Measurements from ENCODE around the gene MTCH2.
"Not testable (repeated sequence)": the region's sequence is repeated elsewhere in the genome, so short reads cannot be mapped to it uniquely, and the experiment has no call there.

The MTCH2 gene

DNA sequence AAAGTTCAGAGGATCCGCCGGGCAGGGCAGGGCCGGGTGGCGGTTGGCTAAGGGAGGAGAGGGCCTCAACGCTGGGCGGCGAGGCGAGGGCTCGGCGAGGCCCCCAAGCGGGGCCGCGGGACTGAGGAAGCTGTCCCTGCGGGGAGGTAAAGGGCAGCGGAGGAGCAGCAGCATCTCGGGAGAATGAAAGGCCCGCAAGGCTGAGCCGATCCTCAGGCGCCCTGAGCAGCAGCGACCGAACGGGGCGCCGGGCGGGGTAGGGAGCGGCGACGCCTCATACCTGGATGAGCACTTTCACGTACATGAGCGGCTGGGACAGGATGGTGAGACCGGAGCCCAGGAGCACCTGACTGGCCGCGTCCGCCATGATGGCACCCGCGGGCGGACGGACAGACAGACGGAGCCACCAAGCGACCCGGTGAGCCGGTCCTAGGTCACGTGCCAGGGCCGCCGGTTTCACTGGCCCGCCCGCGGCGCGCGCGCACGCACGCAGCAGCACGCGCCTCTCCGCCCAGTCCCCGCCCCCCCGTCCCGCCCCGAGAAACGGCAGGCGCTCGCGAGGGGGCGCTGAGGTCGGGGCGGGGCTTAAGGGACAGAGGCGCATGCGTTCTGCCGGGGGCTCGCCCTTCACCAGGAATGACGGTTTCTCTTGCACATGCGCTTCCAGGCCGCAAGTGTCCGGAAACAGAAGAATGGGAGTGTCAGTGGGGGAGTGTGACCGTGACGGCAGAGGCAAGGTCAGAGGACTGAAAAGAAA is at the start of gene MTCH2:
TSS of gene MTCH2 (minus strand) at position 461 of the 757 bp plus-strand sequence. CDS start at position 367, 94 bp downstream.
- TF ChIP-seq, protein P1, sequence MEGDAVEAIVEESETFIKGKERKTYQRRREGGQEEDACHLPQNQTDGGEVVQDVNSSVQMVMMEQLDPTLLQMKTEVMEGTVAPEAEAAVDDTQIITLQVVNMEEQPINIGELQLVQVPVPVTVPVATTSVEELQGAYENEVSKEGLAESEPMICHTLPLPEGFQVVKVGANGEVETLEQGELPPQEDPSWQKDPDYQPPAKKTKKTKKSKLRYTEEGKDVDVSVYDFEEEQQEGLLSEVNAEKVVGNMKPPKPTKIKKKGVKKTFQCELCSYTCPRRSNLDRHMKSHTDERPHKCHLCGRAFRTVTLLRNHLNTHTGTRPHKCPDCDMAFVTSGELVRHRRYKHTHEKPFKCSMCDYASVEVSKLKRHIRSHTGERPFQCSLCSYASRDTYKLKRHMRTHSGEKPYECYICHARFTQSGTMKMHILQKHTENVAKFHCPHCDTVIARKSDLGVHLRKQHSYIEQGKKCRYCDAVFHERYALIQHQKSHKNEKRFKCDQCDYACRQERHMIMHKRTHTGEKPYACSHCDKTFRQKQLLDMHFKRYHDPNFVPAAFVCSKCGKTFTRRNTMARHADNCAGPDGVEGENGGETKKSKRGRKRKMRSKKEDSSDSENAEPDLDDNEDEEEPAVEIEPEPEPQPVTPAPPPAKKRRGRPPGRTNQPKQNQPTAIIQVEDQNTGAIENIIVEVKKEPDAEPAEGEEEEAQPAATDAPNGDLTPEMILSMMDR (IDR thresholded peaks at IDR 0.05; ENCODE audit: extremely low read depth, insufficient read depth, missing control alignments): peak; percentile 19
- in situ Hi-C loops (cut with MboI; ENCODE audit: low pct_unique_long_range_greater_than_20kb, low sequenced_read_pairs, unreplicated experiment): no loop called here
- peak; percentile 96 for DNase-seq (ENCODE audit: low spot score)

DNA sequence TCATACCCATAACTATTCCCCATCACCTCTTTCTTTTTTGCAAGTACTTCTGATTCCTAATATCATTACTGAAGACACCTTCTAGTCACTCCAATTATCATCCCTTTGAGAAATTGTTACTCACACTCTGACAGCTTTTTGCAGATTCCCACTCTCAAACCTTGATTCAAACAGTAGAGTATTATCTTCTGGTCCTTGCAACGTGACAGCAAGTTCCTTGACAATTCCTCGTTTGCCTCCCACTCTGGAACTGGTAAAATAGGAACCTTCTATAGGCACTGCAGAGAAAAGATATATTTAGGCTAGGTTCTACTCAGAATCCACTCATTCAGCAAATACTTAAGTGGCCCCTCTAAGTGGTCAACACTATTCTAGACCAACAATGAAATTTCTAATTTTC is 49.6 kb upstream of the MTCH2 start:
- in situ Hi-C loops (cut with MboI; ENCODE audit: low pct_unique_long_range_greater_than_20kb, low sequenced_read_pairs, unreplicated experiment): no loop called here
- TF ChIP-seq, protein P1 (IDR thresholded peaks at IDR 0.05; ENCODE audit: extremely low read depth, insufficient read depth, missing control alignments): no peak
- no peak for DNase-seq (ENCODE audit: low spot score)

DNA sequence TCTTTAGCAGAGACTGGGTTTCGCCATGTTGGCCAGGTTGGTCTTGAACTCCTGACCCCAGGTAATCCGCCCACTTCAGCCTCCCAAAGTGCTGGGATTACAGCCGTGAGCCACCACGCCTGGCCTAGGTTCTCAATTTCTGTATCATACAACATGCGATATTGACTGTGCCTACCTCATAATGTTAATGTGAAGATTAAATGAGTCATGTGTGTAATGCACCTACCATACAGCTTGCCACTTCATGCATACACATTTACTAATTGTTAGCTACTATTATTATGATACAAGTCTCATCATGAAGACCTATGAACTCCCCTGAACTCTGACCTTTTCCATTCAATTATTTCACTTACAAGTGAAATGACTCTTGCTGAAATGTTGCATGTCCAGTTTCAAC is 47.1 kb upstream of the MTCH2 start:
- TF ChIP-seq, protein P1 (IDR thresholded peaks at IDR 0.05; ENCODE audit: extremely low read depth, insufficient read depth, missing control alignments): no peak
- in situ Hi-C loops (cut with MboI; ENCODE audit: low pct_unique_long_range_greater_than_20kb, low sequenced_read_pairs, unreplicated experiment): no loop called here
- no peak for DNase-seq (ENCODE audit: low spot score)

DNA sequence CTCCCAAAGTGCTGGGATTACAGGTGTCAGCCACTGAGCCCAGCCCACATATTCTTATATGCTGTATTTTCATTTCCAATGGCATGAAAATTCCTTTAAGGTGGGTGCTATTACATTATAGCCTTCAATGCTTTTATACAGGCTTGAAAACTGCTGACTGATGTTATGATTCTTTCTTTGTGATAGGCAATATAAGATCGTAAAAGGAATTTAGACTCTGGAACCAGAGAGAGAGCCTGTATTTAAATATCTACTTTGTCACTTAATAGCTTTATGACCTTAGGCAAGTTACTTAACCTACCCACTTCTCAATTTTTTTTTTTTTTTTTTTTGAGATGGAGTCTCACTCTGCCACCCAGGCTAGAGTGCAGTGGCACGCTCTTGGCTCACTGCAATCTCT is 46.6 kb upstream of the MTCH2 start:
- no peak for DNase-seq (ENCODE audit: low spot score)
- TF ChIP-seq, protein P1 (IDR thresholded peaks at IDR 0.05; ENCODE audit: extremely low read depth, insufficient read depth, missing control alignments): no peak
- in situ Hi-C loops (cut with MboI; ENCODE audit: low pct_unique_long_range_greater_than_20kb, low sequenced_read_pairs, unreplicated experiment): no loop called here

DNA sequence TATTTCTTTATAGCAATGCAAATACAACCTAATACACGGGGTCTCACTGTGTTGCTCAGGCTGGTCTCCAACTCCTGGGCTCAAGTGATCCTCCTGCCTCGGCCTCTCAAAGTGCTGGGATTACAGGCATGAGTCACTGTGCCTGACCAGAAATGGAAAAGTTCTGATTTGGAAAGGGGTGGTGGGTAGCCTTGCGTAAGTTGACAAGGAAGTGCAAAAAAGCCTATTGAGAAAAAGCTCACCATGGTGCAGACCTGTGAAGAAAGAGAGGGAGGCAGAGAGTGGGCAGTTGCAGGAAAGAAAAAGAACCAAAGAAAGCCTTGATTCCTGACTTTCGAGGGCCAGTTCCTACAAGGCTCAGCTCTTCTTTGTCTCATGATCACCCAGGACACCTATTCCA is 45.8 kb upstream of the MTCH2 start:
- in situ Hi-C loops (cut with MboI; ENCODE audit: low pct_unique_long_range_greater_than_20kb, low sequenced_read_pairs, unreplicated experiment): no loop called here
- TF ChIP-seq, protein P1 (IDR thresholded peaks at IDR 0.05; ENCODE audit: extremely low read depth, insufficient read depth, missing control alignments): no peak
- DNase-seq (ENCODE audit: low spot score): no peak

DNA sequence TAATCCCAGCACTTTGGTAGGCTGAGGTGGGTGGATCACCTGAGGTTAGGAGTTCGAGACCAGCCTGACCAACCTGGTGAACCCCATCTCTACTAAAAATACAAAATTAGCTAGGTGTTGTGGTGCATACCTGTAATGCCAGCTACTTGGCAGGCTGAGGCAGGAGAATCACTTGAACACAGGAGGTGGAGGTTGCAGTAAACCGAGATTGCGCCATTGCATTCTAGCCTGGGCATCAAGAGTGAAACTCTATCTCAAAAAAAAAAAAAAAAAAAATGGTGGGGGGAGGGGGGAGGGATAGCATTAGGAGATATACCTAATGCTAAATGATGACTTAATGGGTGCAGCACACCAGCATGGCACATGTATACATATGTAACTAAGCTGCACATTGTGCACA is 44.3 kb upstream of the MTCH2 start:
- DNase-seq (ENCODE audit: low spot score); in situ Hi-C loops (cut with MboI; ENCODE audit: low pct_unique_long_range_greater_than_20kb, low sequenced_read_pairs, unreplicated experiment): not testable (repeated sequence)

DNA sequence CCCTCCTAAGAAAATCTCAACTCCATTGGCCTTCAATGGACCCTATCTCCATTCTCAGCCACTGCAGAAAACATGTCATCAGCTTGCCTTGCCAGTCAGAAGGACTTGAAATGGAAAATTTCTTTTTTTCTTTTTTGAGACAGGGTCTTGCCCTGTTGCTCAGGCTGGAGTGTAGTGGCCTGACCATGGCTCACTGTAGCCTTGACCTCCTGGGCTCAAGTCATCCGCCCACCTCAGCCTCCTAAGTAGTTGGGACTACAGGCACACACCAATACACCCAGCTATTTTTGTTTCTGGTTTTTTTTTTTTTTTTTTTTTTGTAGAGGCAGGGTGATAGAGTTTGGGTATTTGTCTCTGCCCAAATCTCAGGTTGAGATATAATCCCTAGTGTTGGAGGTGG is 43.8 kb upstream of the MTCH2 start:
- DNase-seq (ENCODE audit: low spot score): no peak
- TF ChIP-seq, protein P1 (IDR thresholded peaks at IDR 0.05; ENCODE audit: extremely low read depth, insufficient read depth, missing control alignments): no peak
- in situ Hi-C loops (cut with MboI; ENCODE audit: low pct_unique_long_range_greater_than_20kb, low sequenced_read_pairs, unreplicated experiment): no loop called here
